ENCODE data around the gene DBF4B. TPM values are rescaled to one million over a fixed set of nuclear protein-coding genes. Genes with fewer than 3 reads are reported as not detected.

Gene DBF4B
- total RNA-seq, 3 donors from 2014 or later: 2.3 to 7.5 (median 3.2) TPM

DNA sequence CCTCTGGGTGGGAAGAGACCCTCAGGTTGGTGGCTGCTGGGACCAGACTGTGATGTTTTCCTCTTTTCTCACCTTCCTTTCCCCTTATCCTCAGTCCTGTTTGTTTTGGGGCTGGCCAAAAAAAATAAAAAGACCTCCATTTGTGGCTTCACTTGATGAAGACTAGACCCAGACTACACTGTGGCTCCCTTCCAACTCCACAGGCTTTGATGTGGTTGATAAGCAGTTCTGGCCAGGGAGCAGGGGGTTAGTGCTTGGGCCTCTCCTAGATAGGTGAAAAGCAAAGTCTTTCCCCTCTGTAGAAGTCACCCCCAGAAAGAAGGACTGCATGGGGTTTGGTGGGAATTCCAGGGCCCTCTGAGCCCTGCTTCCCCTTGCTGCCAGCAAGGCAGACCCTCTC is 39.1 kb downstream of the DBF4B start:
- intact Hi-C loops (cut with DNase I; ENCODE audit: low total_unique reads): no loop called here
- H3K4me3 ChIP-seq: no peak overlapping the region

GRCh38 chr17:44749076-44749979 is 40.9 kb downstream of the DBF4B start:
- intact Hi-C loops (cut with DNase I; ENCODE audit: low total_unique reads): no loop called here
- no peaks in the 10 kb centered on the region for H3K36me3 ChIP-seq
- H3K9me3 ChIP-seq: no peaks in the 10 kb centered on the region
- no peak for TF ChIP-seq POLR2AphosphoS5 (IDR thresholded peaks at IDR 0.05)
- TF ChIP-seq POLR2A (IDR thresholded peaks at IDR 0.05): no peak
- TF ChIP-seq, protein P1, sequence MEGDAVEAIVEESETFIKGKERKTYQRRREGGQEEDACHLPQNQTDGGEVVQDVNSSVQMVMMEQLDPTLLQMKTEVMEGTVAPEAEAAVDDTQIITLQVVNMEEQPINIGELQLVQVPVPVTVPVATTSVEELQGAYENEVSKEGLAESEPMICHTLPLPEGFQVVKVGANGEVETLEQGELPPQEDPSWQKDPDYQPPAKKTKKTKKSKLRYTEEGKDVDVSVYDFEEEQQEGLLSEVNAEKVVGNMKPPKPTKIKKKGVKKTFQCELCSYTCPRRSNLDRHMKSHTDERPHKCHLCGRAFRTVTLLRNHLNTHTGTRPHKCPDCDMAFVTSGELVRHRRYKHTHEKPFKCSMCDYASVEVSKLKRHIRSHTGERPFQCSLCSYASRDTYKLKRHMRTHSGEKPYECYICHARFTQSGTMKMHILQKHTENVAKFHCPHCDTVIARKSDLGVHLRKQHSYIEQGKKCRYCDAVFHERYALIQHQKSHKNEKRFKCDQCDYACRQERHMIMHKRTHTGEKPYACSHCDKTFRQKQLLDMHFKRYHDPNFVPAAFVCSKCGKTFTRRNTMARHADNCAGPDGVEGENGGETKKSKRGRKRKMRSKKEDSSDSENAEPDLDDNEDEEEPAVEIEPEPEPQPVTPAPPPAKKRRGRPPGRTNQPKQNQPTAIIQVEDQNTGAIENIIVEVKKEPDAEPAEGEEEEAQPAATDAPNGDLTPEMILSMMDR (IDR thresholded peaks at IDR 0.05): no peak
- no peak for DNase-seq (ENCODE audit: low spot score in 2 of 2)
- no peaks in the 10 kb centered on the region for H3K4me1 ChIP-seq
- H3K27me3 ChIP-seq: no peaks in the 10 kb centered on the region
- peak overlapping the region in 1 of 2 donors; percentile 72 for H3K27ac ChIP-seq
- H3K4me3 ChIP-seq: peak overlapping the region in 2 of 3 donors; percentile 30 to 58

More for the DNA sequence above, 39.1 kb downstream of the DBF4B start:
- no peaks in the 10 kb centered on the region for H3K36me3 ChIP-seq
- no peak for DNase-seq (ENCODE audit: low spot score in 2 of 2)
- no peaks in the 10 kb centered on the region for H3K27me3 ChIP-seq
- TF ChIP-seq POLR2AphosphoS5 (IDR thresholded peaks at IDR 0.05) (no peak), POLR2A (IDR thresholded peaks at IDR 0.05) (no peak)
- TF ChIP-seq, protein P1 (IDR thresholded peaks at IDR 0.05): no peak
- H3K9me3 ChIP-seq: no peaks in the 10 kb centered on the region
- no peaks in the 10 kb centered on the region for H3K4me1 ChIP-seq
- no peak overlapping the region for H3K27ac ChIP-seq

DNA sequence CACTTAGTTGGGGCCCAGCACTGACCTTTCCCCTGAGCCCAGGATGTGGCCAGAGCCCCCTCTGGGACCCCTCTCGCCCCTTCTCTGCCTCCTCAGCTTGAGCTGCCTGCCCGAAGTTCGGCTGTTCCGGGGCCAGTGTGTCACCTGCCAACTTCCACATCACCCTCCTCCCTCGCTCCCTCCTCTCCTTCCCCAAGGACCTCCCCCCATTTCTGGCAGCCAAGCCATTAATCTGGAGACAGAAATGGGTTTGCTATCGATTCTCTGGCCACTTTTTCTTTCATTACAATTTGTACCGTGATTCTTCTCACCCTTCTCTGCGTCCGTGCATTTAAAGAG is 41.5 kb downstream of the DBF4B start:
- H3K27ac ChIP-seq: peak overlapping the region in 1 of 2 donors; percentile 72
- H3K9me3 ChIP-seq: no peaks in the 10 kb centered on the region
- peak overlapping the region in 2 of 3 donors; percentile 30 to 58 for H3K4me3 ChIP-seq
- TF ChIP-seq, protein P1 (IDR thresholded peaks at IDR 0.05): no peak
- TF ChIP-seq POLR2AphosphoS5 (IDR thresholded peaks at IDR 0.05) (no peak), POLR2A (IDR thresholded peaks at IDR 0.05) (no peak)
- H3K27me3 ChIP-seq: no peaks in the 10 kb centered on the region
- H3K4me1 ChIP-seq: no peaks in the 10 kb centered on the region
- intact Hi-C loops (cut with DNase I; ENCODE audit: low total_unique reads): no loop called here
- H3K36me3 ChIP-seq: no peaks in the 10 kb centered on the region
- no peak for DNase-seq (ENCODE audit: low spot score in 2 of 2)

GRCh38 chr17:44751331-44751730 is 42.9 kb downstream of the DBF4B start:
- TF ChIP-seq POLR2AphosphoS5 (IDR thresholded peaks at IDR 0.05) (no peak), POLR2A (IDR thresholded peaks at IDR 0.05) (no peak)
- TF ChIP-seq, protein P1 (IDR thresholded peaks at IDR 0.05): no peak
- Histone ChIP-seq H3K4me3 (no peak overlapping the region), H3K9me3 (no peaks in the 10 kb centered on the region), H3K27ac (no peak overlapping the region), H3K27me3 (no peaks in the 10 kb centered on the region), H3K36me3 (no peaks in the 10 kb centered on the region), H3K4me1 (no peaks in the 10 kb centered on the region)
- DNase-seq (ENCODE audit: low spot score in 2 of 2): no peak
- intact Hi-C loops (cut with DNase I; ENCODE audit: low total_unique reads): no loop called here

DNA sequence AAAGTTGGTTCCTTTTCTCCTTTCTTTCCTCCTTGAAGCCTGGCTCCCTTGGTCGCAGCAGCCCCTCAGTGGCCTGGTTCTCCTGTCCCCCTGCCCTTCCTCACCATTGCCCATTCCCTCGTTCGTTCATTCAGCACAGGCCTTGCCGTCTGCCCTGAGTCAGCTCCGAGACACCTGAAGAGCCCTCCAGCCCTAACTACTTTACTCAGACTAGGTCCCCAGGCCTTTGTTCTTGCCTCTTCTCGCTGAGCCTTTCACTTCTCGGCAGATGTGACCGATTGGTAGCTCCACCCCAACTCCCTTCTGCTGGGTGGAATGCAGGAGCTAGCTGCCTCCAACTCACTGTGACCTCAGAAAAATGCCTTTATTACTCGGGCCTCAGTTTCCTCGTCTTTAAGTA is 43.3 kb downstream of the DBF4B start:
- Histone ChIP-seq H3K9me3 (no peaks in the 10 kb centered on the region), H3K36me3 (no peaks in the 10 kb centered on the region), H3K27ac (no peak overlapping the region), H3K27me3 (no peaks in the 10 kb centered on the region), H3K4me1 (no peaks in the 10 kb centered on the region), H3K4me3 (no peak overlapping the region)
- TF ChIP-seq, protein P1 (IDR thresholded peaks at IDR 0.05): no peak
- TF ChIP-seq POLR2AphosphoS5 (IDR thresholded peaks at IDR 0.05) (no peak), POLR2A (IDR thresholded peaks at IDR 0.05) (no peak)
- DNase-seq (ENCODE audit: low spot score in 2 of 2): no peak
- intact Hi-C loops (cut with DNase I; ENCODE audit: low total_unique reads): no loop called here
